ENCODE results near the gene CLCN3. TPM values are rescaled to one million over a fixed set of nuclear protein-coding genes. Genes with fewer than 3 reads are reported as not detected.

The CLCN3 gene
- total and polyA plus RNA-seq, 9 of the 15 experiments (the other 6 are each of a cell fraction or from before 2014, with no cell fraction given), result 12.7 to 60.6 (median 38.5) TPM

GRCh38 chr4:169612871-169613859 lies 7.2 kb upstream of the CLCN3 start (continued):
- TF ChIP-seq MBD1 (CRISPR knock-in tag; IDR thresholded peaks at IDR 0.05), result no peak
- TF ChIP-seq ZNF253 (CRISPR knock-in tag; conservative IDR thresholded peaks at IDR 0.05), result no peak
- TF ChIP-seq RREB1 (CRISPR knock-in tag; IDR thresholded peaks at IDR 0.05), result no peak
- no peak for TF ChIP-seq SIN3B (IDR thresholded peaks at IDR 0.05; ENCODE audit: low read depth)
- TF ChIP-seq BCOR (IDR thresholded peaks at IDR 0.05), result no peak
- no peak for TF ChIP-seq TFE3 (CRISPR knock-in tag; IDR thresholded peaks at IDR 0.05)
- no peak for TF ChIP-seq BRCA1 (IDR thresholded peaks at IDR 0.05)
- TF ChIP-seq BRCA1 (CRISPR knock-in tag; IDR thresholded peaks at IDR 0.05), result no peak
- peak; percentile 40; the same call in 1 of the 2 replicates for TF ChIP-seq JUND (IDR thresholded peaks at IDR 0.05; ENCODE audit: borderline replicate concordance, low read depth, low read length)
- peak; percentile 47; the same call in 2 of the 3 replicates for TF ChIP-seq JUND (tag; IDR thresholded peaks at IDR 0.05; ENCODE audit: borderline replicate concordance, low read depth, low read length)
- no peak for TF ChIP-seq ZNF696 (CRISPR knock-in tag; conservative IDR thresholded peaks at IDR 0.05)
- TF ChIP-seq HDAC6 (IDR thresholded peaks at IDR 0.05; ENCODE audit: low read depth, low read length), result no peak
- TF ChIP-seq CHD4 (IDR thresholded peaks at IDR 0.05; ENCODE audit: insufficient read depth, insufficient replicate concordance, low read depth, low read length, poor library complexity, severe bottlenecking), result no peak
- TF ChIP-seq ZNF584 (CRISPR knock-in tag; IDR thresholded peaks at IDR 0.05; ENCODE audit: low read depth), result no peak
- peak; percentile 44; the same call in 1 of the 2 replicates for TF ChIP-seq CREM (IDR thresholded peaks at IDR 0.05; ENCODE audit: low read depth)
- no peak for TF ChIP-seq KAT8 (IDR thresholded peaks at IDR 0.05; ENCODE audit: low read depth)
- no peak for TF ChIP-seq RUNX1 (IDR thresholded peaks at IDR 0.05; ENCODE audit: low read depth)

Data from K562 (cell line).